C4-2B (cell line): ENCODE measurements around the gene NFIL3.

Source experiments
- CTCF ChIP-seq: fragments of 450-650 bp; conservative IDR thresholded peaks from 2 replicates; pipeline ENCODE4 v1.5.1; 2017; ENCODE audit warnings: mild to moderate bottlenecking
- ZFX ChIP-seq: fragments of 450-650 bp; IDR thresholded peaks from 2 replicates; pipeline ENCODE4 v1.6.1; 2017

- TF ChIP-seq CTCF (peak; percentile 83), ZFX (no peak)
Measured at GRCh38 chr9:91426123-91426745, 2.6 kb upstream of the NFIL3 start.
